GM13977 (cell line): ENCODE results near the gene PDLIM3.

Source experiments
- DNase-seq: peaks from one replicate; pipeline ENCODE4 v3.0.0; 2012; ENCODE audit warnings: low spot score
- in situ Hi-C: fragments of 300-500 bp; cut with MboI; formaldehyde crosslinking; loops from one replicate; pipeline ENCODE4 v1.12.0; 2022; ENCODE audit warnings: low sequenced_read_pairs, low pct_unique_long_range_greater_than_20kb, mixed read lengths, inconsistent platforms; ENCODE audit not compliant: unreplicated experiment
- TF ChIP-seq, protein P1 (sequence below): IDR thresholded peaks from 2 replicates; pipeline ENCODE4 v1.5.1; 2012; ENCODE audit warnings: mild to moderate bottlenecking, control low read depth; ENCODE audit not compliant: insufficient read depth; ENCODE audit errors: extremely low read depth, missing control alignments

PDLIM3 gene, protein sequence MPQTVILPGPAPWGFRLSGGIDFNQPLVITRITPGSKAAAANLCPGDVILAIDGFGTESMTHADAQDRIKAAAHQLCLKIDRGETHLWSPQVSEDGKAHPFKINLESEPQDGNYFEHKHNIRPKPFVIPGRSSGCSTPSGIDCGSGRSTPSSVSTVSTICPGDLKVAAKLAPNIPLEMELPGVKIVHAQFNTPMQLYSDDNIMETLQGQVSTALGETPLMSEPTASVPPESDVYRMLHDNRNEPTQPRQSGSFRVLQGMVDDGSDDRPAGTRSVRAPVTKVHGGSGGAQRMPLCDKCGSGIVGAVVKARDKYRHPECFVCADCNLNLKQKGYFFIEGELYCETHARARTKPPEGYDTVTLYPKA

DNA sequence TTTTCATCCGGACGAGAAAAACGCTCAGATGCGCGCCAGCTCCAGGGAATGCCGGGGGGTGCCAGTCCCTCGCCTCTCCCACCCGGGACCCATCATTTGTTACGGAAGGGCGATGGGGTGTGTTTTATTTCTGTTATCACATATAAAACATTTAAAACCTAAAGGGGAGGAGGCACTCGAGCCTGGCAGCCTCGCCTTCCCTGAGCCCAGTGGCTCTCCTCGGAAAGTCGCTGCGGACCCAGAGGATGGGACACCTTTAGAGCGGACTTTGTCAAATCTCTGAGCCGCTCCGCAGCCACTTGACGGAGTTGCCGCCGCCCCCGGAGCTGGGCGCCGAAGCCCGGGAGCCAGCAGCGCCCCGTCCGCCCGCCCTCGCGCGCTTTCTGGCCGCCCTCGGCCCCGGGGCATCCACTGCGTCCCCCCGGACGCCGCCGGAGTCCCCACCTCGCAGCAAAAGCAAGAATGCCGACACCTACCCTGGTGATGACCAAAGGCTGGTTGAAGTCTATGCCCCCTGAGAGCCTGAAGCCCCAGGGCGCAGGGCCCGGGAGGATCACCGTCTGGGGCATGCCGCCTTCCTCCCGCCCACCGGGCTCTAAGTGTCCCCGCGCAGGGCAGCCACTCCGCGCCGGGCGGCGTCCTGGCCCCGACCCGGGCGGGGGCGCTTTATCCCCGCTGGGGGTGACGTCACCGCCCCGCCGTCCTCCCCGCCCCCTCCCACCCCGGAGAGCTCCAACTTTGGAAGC, at the start of gene PDLIM3:
TSS of gene PDLIM3 (minus strand) at position 642 of the 746 bp plus-strand sequence. CDS start at position 569, 73 bp downstream.
- peak; percentile 65 for DNase-seq
- TF ChIP-seq, protein P1, sequence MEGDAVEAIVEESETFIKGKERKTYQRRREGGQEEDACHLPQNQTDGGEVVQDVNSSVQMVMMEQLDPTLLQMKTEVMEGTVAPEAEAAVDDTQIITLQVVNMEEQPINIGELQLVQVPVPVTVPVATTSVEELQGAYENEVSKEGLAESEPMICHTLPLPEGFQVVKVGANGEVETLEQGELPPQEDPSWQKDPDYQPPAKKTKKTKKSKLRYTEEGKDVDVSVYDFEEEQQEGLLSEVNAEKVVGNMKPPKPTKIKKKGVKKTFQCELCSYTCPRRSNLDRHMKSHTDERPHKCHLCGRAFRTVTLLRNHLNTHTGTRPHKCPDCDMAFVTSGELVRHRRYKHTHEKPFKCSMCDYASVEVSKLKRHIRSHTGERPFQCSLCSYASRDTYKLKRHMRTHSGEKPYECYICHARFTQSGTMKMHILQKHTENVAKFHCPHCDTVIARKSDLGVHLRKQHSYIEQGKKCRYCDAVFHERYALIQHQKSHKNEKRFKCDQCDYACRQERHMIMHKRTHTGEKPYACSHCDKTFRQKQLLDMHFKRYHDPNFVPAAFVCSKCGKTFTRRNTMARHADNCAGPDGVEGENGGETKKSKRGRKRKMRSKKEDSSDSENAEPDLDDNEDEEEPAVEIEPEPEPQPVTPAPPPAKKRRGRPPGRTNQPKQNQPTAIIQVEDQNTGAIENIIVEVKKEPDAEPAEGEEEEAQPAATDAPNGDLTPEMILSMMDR = no peak
- in situ Hi-C loops = no loop called here

DNA sequence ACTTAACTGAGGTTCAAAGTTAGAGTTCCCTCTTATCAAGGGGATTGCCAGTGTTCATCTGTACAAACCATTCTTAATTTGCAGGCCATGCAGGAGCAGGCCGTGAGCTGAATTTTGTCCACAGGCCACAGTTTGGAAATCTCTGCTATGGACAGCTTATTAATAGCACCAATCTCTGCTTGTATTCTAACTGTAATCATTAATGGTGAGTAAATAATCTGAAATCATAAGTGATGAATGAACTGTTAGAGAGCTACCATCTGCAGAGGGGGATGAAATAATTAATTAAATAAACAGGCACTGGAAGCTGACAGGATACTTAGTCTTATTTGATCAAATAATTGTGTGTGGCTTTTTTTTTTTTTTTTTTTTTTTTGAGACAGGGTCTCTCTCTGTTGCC, 48.5 kb upstream of the PDLIM3 start:
- no peak for DNase-seq
- TF ChIP-seq, protein P1 = no peak
- in situ Hi-C loops = no loop called here

DNA sequence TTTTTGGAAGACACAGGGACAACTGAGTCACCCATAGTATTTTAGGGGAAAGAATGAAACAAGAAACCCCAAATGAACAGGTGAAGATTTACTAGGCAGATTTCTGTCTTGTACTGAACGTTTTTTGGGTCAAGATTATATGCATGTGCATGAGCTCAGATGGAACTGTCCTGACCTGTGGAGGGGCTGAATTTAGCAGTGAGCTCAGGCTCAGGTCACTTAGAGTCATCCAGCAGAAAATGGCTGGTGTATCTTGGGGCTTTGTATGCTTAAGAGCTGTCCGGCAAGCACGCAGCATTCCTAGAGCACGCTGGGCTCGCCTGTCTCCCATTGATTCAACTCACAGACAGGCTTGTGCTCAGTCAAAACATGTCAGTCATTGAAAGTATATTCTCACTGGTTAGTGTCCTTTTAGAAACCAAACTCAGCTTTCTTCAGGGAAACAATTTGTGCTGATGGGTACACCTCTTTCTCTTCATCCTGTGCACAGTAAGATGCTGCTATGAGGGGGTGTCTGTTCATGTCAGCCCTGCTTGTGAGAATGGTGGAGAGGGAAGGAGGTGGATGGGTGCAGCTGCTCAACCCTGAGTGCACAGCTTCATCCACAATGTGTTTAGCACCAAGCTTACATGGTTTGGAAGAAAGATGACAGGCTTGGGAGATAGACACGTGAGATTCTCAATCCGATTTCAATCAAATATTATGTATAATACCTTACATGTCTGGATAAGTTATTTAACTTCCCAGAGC, 47.5 kb upstream of the PDLIM3 start:
- TF ChIP-seq, protein P1 = no peak
- in situ Hi-C loops = no loop called here

DNA sequence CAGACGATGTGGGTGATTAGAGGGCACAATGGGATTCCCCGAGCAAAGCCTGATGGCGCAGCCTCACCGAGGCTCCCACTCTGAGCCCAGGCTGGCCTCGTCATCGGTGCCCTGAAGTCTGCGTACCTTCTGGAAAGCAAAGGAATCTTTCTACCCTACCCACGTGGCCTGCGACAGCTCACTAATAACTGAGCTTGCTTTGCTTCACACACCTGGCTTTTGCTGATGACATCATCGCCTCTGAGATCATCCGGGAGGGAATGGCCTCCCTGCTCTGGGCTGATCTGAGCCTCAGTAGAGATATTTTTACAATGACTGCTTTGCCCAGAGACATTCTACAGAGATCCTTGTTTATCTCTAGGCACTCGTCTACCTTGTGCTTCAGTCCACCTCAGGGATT, 45.4 kb upstream of the PDLIM3 start:
- TF ChIP-seq, protein P1 = no peak
- no peak for DNase-seq
- in situ Hi-C loops = no loop called here

More for the DNA sequence above, 47.5 kb upstream of the PDLIM3 start:
- no peak for DNase-seq

DNA sequence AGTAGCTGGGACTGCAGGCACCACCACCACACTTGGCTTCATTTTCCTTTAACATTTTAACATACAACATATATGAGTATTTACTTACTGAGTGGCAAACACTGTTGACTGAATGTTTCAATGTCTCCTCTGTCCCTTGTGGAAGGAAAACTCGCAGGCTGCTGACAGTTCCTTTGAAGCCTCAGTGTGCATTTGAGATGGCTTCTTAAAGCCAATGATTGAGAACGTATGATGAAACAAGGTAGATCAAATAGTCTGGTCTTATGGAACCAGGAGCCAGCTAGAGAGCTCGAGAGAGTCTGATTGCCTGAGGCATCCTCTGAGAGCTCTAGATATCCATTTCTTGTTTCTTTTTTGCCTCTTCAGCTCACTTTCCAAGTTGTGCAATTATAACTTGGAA, 43.0 kb upstream of the PDLIM3 start:
- DNase-seq = no peak
- TF ChIP-seq, protein P1 = no peak
- in situ Hi-C loops = no loop called here
